UCSD-AML1 (cell line): Measurements from ENCODE around the gene GATD1.

ENCODE experiments used
- DNase-seq: peaks from one replicate; lab custom pipeline; 2025; ENCODE audit not compliant: unreplicated experiment; lab: John Stamatoyannopoulos, UW

Gene GATD1

DNA sequence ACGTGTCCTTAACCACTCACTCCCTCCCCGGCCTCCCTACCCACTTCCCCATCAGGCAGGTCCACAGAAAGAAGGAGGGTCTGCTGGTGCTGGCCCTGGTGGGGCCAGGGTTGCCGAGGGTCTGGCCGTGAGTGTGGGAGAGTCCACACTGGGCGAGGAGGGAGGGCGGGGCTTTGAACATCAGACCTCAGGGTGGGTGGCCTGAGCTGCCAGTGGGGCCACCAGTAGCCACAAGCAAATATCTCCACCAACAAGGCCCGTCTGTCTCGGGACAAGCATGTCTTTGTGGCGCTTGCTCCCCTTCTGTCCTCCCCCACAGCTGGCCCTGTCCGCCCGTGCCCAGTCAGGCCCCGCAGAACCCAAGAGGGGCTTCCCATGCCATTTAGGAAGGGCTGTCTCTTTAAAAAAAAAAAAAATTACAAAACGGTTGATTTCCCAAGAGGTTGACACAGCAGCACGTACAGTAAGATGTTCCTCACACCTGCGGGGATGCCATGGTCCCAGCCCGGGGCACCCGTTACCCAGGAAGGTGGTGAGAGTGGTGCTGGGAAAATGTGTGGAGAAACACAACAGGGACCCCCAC, 47.7 kb downstream of the GATD1 start:
- no peak for DNase-seq

GRCh38 chr11:728901-729491, 48.3 kb downstream of the GATD1 start:
- no peak for DNase-seq

GRCh38 chr11:727859-728748, 49.2 kb downstream of the GATD1 start:
- DNase-seq = peak; percentile 79

DNA sequence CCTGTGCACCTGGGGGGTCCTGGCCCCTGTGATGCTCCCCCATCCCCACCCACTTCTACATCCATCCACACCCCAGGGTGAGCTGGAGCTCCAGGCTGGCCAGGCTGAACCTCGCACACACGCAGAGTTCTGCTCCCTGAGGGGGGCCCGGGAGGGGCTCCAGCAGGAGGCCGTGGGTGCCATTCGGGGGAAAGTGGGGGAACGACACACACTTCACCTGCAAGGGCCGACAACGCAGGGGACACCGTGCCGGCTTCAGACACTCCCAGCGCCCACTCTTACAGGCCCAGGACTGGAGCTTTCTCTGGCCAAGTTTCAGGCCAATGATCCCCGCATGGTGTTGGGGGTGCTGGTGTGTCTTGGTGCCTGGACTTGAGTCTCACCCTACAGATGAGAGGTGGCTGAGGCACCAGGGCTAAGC, 50.0 kb downstream of the GATD1 start:
- DNase-seq = no peak

DNA sequence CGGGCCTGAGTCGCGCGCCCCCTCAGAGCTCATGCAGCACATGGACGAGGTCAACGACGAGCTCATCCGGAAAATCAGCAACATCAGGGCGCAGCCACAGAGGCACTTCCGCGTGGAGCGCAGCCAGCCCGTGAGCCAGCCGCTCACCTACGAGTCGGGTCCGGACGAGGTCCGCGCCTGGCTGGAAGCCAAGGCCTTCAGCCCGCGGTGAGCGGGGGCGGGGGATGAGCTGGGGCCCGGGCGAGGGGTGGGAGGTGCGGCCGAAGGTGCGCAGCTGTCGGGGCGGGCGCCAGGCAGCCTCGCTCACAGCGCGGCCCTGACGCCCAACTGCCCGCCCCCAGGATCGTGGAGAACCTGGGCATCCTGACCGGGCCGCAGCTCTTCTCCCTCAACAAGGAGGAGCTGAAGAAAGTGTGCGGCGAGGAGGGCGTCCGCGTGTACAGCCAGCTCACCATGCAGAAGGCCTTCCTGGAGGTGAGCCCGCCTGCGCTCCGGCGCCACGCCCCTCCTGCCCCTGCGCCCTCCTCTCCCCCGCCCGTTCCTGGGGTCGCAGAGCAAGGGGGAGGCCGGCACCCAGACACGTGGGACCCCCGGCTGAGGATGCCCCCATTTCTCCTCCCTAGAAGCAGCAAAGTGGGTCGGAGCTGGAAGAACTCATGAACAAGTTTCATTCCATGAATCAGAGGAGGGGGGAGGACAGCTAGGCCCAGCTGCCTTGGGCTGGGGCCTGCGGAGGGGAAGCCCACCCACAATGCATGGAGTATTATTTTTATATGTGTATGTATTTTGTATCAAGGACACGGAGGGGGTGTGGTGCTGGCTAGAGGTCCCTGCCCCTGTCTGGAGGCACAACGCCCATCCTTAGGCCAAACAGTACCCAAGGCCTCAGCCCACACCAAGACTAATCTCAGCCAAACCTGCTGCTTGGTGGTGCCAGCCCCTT, 50.7 kb downstream of the GATD1 start:
- DNase-seq = no peak

- no peak for DNase-seq
Observed at GRCh38 chr11:725624-726202, 51.6 kb downstream of the GATD1 start.

- no peak for DNase-seq
Observed at GRCh38 chr11:724778-725386, 52.4 kb downstream of the GATD1 start.

GRCh38 chr11:724049-724777, 53.1 kb downstream of the GATD1 start:
- DNase-seq = no peak

GRCh38 chr11:723120-723883, 54.0 kb downstream of the GATD1 start:
- DNase-seq = no peak

DNA sequence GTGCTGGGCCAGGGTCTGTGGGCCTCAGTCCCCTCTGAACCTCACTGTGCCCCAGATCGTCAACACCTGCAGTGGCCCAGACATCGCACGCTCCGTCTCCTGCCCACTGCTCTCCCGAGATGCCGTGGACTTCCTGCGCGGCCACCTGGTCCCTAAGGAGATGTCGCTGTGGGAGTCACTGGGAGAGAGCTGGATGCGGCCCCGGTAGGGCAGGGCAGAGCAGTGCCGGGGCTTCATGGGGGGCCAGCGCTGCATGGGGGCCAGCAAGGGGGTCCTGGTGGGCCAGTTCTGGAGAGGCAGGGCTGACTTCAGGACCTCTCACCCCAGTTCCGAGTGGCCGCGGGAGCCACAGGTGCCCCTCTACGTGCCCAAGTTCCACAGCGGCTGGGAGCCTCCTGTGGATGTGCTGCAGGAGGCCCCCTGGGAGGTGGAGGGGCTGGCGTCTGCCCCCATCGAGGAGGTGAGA, 54.9 kb downstream of the GATD1 start:
- no peak for DNase-seq

DNA sequence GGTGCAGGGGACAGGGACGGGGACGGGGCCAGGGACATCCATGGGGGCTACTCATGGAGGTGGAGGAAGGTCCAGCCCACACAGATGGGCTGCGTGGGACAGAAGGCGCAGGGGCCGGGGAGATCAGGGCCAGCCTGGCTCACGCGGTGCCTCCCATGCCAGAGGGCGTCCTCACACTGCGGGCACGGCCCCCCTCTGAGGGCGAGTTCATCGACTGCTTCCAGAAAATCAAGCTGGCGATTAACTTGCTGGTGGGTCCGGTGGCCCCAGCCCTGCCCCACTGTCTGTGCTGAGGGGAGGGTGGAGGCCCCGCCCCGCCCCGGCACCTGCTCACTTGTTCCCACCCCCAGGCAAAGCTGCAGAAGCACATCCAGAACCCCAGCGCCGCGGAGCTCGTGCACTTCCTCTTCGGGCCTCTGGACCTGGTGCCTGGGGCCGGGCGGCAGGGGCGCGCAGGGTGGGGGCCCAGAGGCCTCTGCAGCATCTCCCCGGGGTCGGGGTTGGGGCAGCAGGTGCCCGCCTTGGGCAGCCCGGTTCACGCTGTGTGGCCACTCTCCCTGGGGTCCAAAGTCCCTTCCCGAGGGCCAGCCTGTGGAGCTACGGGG, 55.4 kb downstream of the GATD1 start:
- no peak for DNase-seq

DNA sequence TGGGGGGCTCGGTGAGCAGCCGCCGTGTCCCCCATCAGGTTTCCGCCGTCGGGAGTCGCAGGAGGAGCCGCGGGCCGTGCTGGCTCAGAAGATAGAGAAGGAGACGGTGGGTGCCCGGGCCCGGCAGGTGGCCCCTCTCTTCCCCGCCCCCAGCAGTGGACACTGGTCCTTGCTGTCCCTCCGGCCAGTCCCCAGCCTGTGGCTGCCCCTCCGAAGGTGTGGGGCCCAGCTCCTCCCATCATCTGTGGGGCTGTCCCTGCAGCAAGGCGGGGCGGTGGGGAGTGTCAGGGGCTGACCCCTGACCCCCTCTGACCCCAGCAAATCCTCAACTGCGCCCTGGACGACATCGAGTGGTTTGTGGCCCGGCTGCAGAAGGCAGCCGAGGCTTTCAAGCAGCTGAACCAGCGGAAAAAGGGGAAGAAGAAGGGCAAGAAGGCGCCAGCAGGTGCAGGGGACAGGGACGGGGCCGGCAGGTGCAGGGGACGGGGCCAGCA, 56.0 kb downstream of the GATD1 start:
- DNase-seq = no peak

DNA sequence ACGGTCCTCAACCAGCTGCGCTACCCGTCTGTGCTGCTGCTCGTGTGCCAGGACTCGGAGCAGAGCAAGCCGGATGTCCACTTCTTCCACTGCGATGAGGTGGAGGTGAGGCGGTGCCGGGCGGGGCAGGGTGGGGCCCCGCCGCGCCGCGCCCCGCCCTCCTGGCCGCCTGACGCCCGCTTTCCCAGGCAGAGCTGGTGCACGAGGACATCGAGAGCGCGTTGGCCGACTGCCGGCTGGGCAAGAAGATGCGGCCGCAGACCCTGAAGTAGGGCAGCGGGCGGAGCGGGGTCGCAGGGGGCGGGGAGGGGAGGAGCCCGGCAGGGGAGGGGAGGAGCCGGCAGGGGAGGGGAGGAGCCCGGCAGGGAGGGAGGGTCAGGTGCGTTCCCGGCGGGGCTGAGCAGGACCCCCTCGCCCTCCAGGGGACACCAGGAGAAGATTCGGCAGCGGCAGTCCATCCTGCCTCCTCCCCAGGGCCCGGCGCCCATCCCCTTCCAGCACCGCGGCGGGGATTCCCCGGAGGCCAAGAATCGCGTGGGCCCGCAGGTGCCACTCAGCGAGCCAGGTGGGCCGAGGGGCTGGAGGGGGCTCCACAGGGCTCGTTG, 56.5 kb downstream of the GATD1 start:
- DNase-seq = no peak

GRCh38 chr11:720017-720641, 57.2 kb downstream of the GATD1 start:
- DNase-seq = no peak

- no peak for DNase-seq
Observed at GRCh38 chr11:719214-720016, 57.9 kb downstream of the GATD1 start.
